Thoracic aorta (tissue), 2 donors: ENCODE results near the gene KLHL18. TPM values are rescaled to one million over a fixed set of nuclear protein-coding genes. Genes with fewer than 3 reads are reported as not detected.
A peak's percentile ranks its signal among the peaks of the same experiment; 100 is the strongest.

Experiments used
- ATAC-seq: fragments of 150-250 bp; one replicate; pipeline ENCODE4 v1.8.0; 2017; ENCODE audit warnings: low read depth; ENCODE audit not compliant: insufficient number of reproducible peaks, low FRiP score
- DNase-seq: peaks from one replicate; pipeline ENCODE4 v3.0.0-alpha.2; 2020; ENCODE audit warnings: low spot score
- H3K27ac ChIP-seq, 2 donors: fragments of 200-600 bp; sonication (generic); 1 replicate in 1 of 2; 2 replicates in 1 of 2; pipeline ENCODE4 v1.5.1; 2016; ENCODE audit warnings: mild to moderate bottlenecking in 2 of 2, moderate library complexity in 2 of 2
- H3K27me3 ChIP-seq: fragments of 200-600 bp; sonication (generic); replicated peaks from 2 replicates; pipeline ENCODE4 v1.6.0; 2016; ENCODE audit warnings: mild to moderate bottlenecking; ENCODE audit not compliant: insufficient read depth
- H3K36me3 ChIP-seq: fragments of 200-600 bp; sonication (generic); one replicate; pipeline ENCODE4 v1.5.1; 2016
- H3K4me1 ChIP-seq, 2 donors: fragments of 200-600 bp; sonication (generic); 1 replicate in 1 of 2; 2 replicates in 1 of 2; pipeline versions ENCODE4 v1.5.1 to v1.6.0; 2016; ENCODE audit warnings: low read depth in 2 of 2, mild to moderate bottlenecking in 1 of 2; ENCODE audit not compliant: control insufficient read depth in 1 of 2
- H3K4me3 ChIP-seq: fragments of 200-600 bp; sonication (generic); 2 replicates; pipeline ENCODE4 v1.5.1; 2016; ENCODE audit warnings: mild to moderate bottlenecking
- H3K9me3 ChIP-seq: fragments of 200-600 bp; sonication (generic); 2 replicates; pipeline ENCODE4 v1.5.1; 2016
- CTCF ChIP-seq: fragments of 200-600 bp; sonication (generic); IDR thresholded peaks from one replicate; pipeline ENCODE4 v1.5.1; 2019; ENCODE audit warnings: antibody characterized with exemption
- total RNA-seq, 2 donors: library from RNA; depleted of rRNA; stranded (reverse); fragments of >200 nt; gene quantifications; one replicate each; pipeline versions ENCODE4 v1.1.0 to v1.2.3, GENCODE V29; 2016

The KLHL18 gene
- total RNA-seq, 2 donors from 2014 or later = 18.4 to 30.9 TPM

GRCh38 chr3:47392933-47393332 is 110.2 kb downstream of the KLHL18 start:
- Histone ChIP-seq H3K27me3 (no peaks in the 10 kb centered on the region), H3K4me1 (peaks cover 12 to 37% of the 10 kb centered on the region in 2 donors), H3K36me3 (no peaks in the 10 kb centered on the region), H3K4me3 (no peak overlapping the region), H3K9me3 (no peaks in the 10 kb centered on the region), H3K27ac (no peak overlapping the region)
- no peak for DNase-seq
- no peak for ATAC-seq
- TF ChIP-seq CTCF = no peak

GRCh38 chr3:47394140-47394870 is 111.6 kb downstream of the KLHL18 start:
- peak overlapping the region; percentile 4 to 9 for H3K27ac ChIP-seq
- H3K9me3 ChIP-seq = no peaks in the 10 kb centered on the region
- ATAC-seq = no peak
- H3K4me3 ChIP-seq = no peak overlapping the region
- TF ChIP-seq CTCF = no peak
- no peaks in the 10 kb centered on the region for H3K27me3 ChIP-seq
- H3K36me3 ChIP-seq = no peaks in the 10 kb centered on the region
- H3K4me1 ChIP-seq = peaks cover 19 to 44% of the 10 kb centered on the region in 2 donors
- DNase-seq = no peak

GRCh38 chr3:47394881-47395280 is 112.1 kb downstream of the KLHL18 start:
- DNase-seq (no peak), ATAC-seq (no peak)
- Histone ChIP-seq H3K9me3 (no peaks in the 10 kb centered on the region), H3K27me3 (no peaks in the 10 kb centered on the region), H3K4me3 (no peak overlapping the region), H3K4me1 (peaks cover 19 to 44% of the 10 kb centered on the region in 2 donors), H3K36me3 (no peaks in the 10 kb centered on the region), H3K27ac (peak overlapping the region; percentile 4 to 9)
- TF ChIP-seq CTCF = no peak

Other genes with a start within 250 kb of the KLHL18 start
- 10 to 100 TPM; 44.3 to 78.9 TPM for gene SETD2, start 118.8 kb upstream of the KLHL18 start, total RNA-seq
- gene KIF9, start 145 bp upstream of the KLHL18 start, total RNA-seq = 1 to 10 TPM in 1 of 2 donors, under 1 TPM in 1; 0.68 to 5.6 TPM
- 10 to 100 TPM; 32.2 to 50.4 TPM for gene PTPN23, start 98.1 kb downstream of the KLHL18 start, total RNA-seq
- 100 to 1,000 TPM in 1 of 2 donors, 10 to 100 TPM in 1; 80.0 to 106 TPM for gene SCAP, start 193.0 kb downstream of the KLHL18 start, total RNA-seq
- 10 to 100 TPM; 16.5 to 28.7 TPM for gene ELP6, start 230.8 kb downstream of the KLHL18 start, total RNA-seq